ENCODE results near the gene OS9. TPM values are rescaled to one million over a fixed set of nuclear protein-coding genes. Genes with fewer than 3 reads are reported as not detected.
"Not testable (repeated sequence)": the region's sequence is repeated elsewhere in the genome, so short reads cannot be mapped to it uniquely, and the experiment has no call there.

OS9 gene
- total RNA-seq, 4 donors from 2014 or later, result 139 to 223 (median 148) TPM

DNA sequence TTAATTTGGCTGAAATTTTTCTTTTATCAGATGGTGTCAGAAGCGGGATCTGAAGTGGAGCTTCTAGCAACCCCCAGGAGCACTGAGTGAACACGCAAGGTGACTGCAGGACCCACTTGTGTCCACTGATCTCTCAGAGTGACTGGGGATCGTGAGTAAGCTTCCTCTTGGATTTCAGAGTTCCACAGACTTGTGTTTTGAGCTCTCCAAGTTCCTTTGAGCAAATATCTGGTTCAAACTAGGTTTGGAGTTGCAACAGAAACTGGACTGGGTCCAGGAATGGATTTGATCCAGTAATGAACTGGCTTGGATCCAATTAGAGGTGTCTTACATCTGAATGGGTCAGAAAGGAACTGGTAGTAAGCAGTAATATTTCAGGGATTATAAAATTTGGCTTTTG is 36.2 kb upstream of the OS9 start:
- Histone ChIP-seq H3K27me3 (peaks cover 0 to 4% (median 0%) of the 10 kb centered on the region in 4 donors), H3K27ac (replicated peaks in 1 of 4) (no peak overlapping the region), H3K4me1 (peaks cover 0 to 10% (median 4%) of the 10 kb centered on the region in 4 donors), H3K36me3 (no peaks in the 10 kb centered on the region), H3K4me3 (no peak overlapping the region), H3K9me3 (no peaks in the 10 kb centered on the region)
- WGBS, result 50% methylated on average over 3 of the region's 3 CpGs
- intact Hi-C loops (cut with DNase I), result no loop called here
- TF ChIP-seq EP300 (IDR thresholded peaks at IDR 0.05), result no peak
- TF ChIP-seq POLR2AphosphoS5 (IDR thresholded peaks at IDR 0.05), result peak; percentile 11 to 36
- TF ChIP-seq, protein P1, sequence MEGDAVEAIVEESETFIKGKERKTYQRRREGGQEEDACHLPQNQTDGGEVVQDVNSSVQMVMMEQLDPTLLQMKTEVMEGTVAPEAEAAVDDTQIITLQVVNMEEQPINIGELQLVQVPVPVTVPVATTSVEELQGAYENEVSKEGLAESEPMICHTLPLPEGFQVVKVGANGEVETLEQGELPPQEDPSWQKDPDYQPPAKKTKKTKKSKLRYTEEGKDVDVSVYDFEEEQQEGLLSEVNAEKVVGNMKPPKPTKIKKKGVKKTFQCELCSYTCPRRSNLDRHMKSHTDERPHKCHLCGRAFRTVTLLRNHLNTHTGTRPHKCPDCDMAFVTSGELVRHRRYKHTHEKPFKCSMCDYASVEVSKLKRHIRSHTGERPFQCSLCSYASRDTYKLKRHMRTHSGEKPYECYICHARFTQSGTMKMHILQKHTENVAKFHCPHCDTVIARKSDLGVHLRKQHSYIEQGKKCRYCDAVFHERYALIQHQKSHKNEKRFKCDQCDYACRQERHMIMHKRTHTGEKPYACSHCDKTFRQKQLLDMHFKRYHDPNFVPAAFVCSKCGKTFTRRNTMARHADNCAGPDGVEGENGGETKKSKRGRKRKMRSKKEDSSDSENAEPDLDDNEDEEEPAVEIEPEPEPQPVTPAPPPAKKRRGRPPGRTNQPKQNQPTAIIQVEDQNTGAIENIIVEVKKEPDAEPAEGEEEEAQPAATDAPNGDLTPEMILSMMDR (IDR thresholded peaks at IDR 0.05), result peak in 1 of 3 experiments; percentile 4
- no peak for TF ChIP-seq POLR2A (IDR thresholded peaks at IDR 0.05; ENCODE audit: low read depth)
- DNase-seq (ENCODE audit: extremely low spot score), result no peak

DNA sequence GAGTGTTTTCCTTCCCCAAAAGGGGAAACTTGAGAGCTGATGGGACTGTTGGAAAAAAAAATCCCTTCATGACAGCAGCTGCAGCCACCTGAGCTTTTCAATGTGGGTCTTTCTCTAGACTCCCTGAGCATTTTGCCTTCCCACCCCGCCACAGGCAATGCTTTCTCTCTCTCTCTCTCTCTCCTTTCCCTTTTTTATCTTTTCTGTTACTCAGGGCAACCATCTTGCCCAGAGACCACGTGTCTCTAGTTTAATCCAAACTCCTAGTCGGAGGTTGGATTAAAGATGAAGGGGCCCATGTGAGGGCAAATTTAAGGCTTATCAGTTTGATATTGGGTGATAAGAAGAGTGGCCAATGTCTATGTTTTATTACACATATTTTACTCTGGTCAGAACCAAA is 35.0 kb upstream of the OS9 start:
- H3K36me3 ChIP-seq, result no peaks in the 10 kb centered on the region
- H3K4me1 ChIP-seq, result peaks cover 0 to 10% (median 4%) of the 10 kb centered on the region in 4 donors
- H3K27ac ChIP-seq (replicated peaks in 1 of 4), result no peak overlapping the region
- intact Hi-C loops (cut with DNase I), result no loop called here
- H3K4me3 ChIP-seq, result no peak overlapping the region
- 57% methylated on average over 3 of the region's 3 CpGs for WGBS
- no peak for DNase-seq (ENCODE audit: extremely low spot score)
- H3K27me3 ChIP-seq, result peaks cover 0 to 4% (median 0%) of the 10 kb centered on the region in 4 donors
- TF ChIP-seq POLR2A (IDR thresholded peaks at IDR 0.05; ENCODE audit: low read depth) (no peak), EP300 (IDR thresholded peaks at IDR 0.05) (no peak)
- H3K9me3 ChIP-seq, result no peaks in the 10 kb centered on the region

DNA sequence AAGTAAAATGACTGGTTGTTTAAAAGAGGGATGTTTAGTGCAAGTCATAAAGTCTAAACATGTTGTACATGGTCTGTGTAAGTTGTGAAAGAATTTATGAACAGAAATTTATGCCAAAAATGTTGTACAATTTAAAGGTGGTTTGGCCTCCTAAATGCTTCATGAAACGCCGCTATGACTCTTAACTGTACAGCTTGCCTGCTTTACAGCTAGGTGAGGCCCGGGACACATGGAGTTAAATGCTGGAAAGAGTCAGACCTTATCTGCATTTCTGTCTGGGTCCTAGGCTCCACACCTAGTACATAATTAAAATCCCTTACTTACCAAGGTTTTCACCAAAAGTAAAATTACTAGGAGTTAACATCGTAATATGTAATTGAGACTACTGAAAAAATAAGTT is 32.6 kb upstream of the OS9 start:
- Histone ChIP-seq H3K27ac (replicated peaks in 1 of 4) (no peak overlapping the region), H3K4me3 (no peak overlapping the region), H3K36me3 (no peaks in the 10 kb centered on the region), H3K9me3 (no peaks in the 10 kb centered on the region), H3K27me3 (no peaks in the 10 kb centered on the region), H3K4me1 (peaks cover 0 to 10% (median 4%) of the 10 kb centered on the region in 4 donors)
- WGBS, result 89% methylated on average over 4 of the region's 4 CpGs
- no peak for TF ChIP-seq POLR2AphosphoS5 (IDR thresholded peaks at IDR 0.05)
- TF ChIP-seq EP300 (IDR thresholded peaks at IDR 0.05), result no peak
- no peak for TF ChIP-seq POLR2A (IDR thresholded peaks at IDR 0.05; ENCODE audit: low read depth)
- TF ChIP-seq, protein P1 (IDR thresholded peaks at IDR 0.05), result no peak
- intact Hi-C loops (cut with DNase I), result no loop called here
- no peak for DNase-seq (ENCODE audit: extremely low spot score)

- H3K27me3 ChIP-seq; H3K36me3 ChIP-seq; H3K27ac ChIP-seq (replicated peaks in 1 of 4); DNase-seq (ENCODE audit: extremely low spot score); H3K4me3 ChIP-seq; H3K9me3 ChIP-seq; intact Hi-C loops (cut with DNase I); H3K4me1 ChIP-seq: not testable (repeated sequence)
- no CpG with 5 or more reads among the region's 34 CpGs for WGBS
These were observed 28.7 kb upstream of the OS9 start for GRCh38 chr12:57665066-57665820.

- Histone ChIP-seq H3K27me3 (peaks cover 0 to 10% (median 0%) of the 10 kb centered on the region in 4 donors), H3K4me3 (no peak overlapping the region), H3K36me3 (no peaks in the 10 kb centered on the region), H3K4me1 (no peaks in the 10 kb centered on the region), H3K9me3 (no peaks in the 10 kb centered on the region), H3K27ac (replicated peaks in 1 of 4) (no peak overlapping the region)
- TF ChIP-seq EP300 (IDR thresholded peaks at IDR 0.05) (no peak), POLR2AphosphoS5 (IDR thresholded peaks at IDR 0.05) (no peak), POLR2A (IDR thresholded peaks at IDR 0.05; ENCODE audit: low read depth) (no peak)
- TF ChIP-seq, protein P1 (IDR thresholded peaks at IDR 0.05), result no peak
- 74% methylated on average over 5 of the region's 5 CpGs for WGBS
- intact Hi-C loops (cut with DNase I), result no loop called here
- DNase-seq (ENCODE audit: extremely low spot score), result no peak
These were observed 27.0 kb upstream of the OS9 start for GRCh38 chr12:57666897-57667296.

DNA sequence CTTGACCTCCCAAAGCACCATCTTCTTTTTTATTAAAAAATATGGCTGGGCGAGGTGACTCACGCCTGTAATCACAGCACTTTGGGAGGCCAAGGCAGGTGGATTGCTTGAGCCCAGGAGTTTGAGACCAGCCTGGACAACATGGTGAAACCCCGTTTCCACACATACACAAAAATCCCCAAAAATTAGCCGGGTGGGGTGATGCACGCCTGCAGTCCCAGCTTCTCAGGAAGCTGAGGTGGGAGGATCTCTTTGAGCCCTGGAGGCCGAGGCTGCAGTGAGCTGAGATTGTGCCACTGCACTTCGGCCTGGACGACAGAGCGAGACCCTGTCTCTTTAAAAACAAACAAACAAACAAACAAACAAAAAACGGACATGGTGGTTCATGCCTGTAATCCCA is 24.2 kb upstream of the OS9 start:
- H3K4me3 ChIP-seq; DNase-seq (ENCODE audit: extremely low spot score); H3K9me3 ChIP-seq; H3K27ac ChIP-seq (replicated peaks in 1 of 4); H3K4me1 ChIP-seq; H3K36me3 ChIP-seq; intact Hi-C loops (cut with DNase I): not testable (repeated sequence)
- WGBS, result 86% methylated on average over 7 of the region's 10 CpGs
- H3K27me3 ChIP-seq, result peaks cover 0 to 12% (median 0%) of the 10 kb centered on the region in 4 donors

DNA sequence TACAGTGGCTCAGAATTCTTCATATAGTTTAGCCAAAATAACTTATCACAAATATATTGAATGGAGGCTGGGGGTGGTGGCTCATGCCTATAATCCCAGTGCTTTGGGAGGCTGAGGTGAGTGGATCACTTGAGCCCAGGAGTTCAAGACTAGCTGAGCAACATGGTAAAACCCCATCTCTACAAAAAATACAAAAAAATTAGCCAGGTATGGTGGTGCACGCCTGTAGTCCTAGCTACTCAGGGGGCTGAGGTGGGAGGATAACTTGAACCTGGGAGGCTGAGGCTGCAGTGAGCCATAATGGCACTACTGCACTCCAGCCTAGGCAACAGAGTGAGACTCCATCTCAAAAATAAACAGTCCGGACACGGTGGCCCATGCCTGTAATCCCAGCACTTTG is 22.1 kb upstream of the OS9 start:
- H3K9me3 ChIP-seq; H3K27ac ChIP-seq (replicated peaks in 1 of 4); intact Hi-C loops (cut with DNase I); H3K36me3 ChIP-seq; H3K4me1 ChIP-seq; H3K4me3 ChIP-seq; DNase-seq (ENCODE audit: extremely low spot score): not testable (repeated sequence)
- H3K27me3 ChIP-seq, result peaks cover 0 to 12% (median 0%) of the 10 kb centered on the region in 4 donors
- 86% methylated on average over 3 of the region's 3 CpGs for WGBS

All from esophagus muscularis mucosa (tissue), 4 donors.